OCI-LY3 (cell line): ENCODE results near the gene ARHGAP26.
"Not testable (repeated sequence)": the region's sequence is repeated elsewhere in the genome, so short reads cannot be mapped to it uniquely, and the experiment has no call there.

Source experiments
- H2AFZ ChIP-seq: fragments of 200-600, 300-600 bp; shearing (Covaris generic); 2 replicates; pipeline ENCODE4 v1.6.0; 2014; ENCODE audit warnings: antibody characterized with exemption, low read depth, low read length
- H3K27ac ChIP-seq: fragments of 200-600, 300-600 bp; sonication (generic); 2 replicates; pipeline ENCODE4 v1.5.1; 2014; ENCODE audit warnings: mild to moderate bottlenecking, low read length, moderate library complexity, mixed read lengths
- H3K27me3 ChIP-seq: fragments of 200-600, 300-600 bp; sonication (generic); 2 replicates; pipeline ENCODE4 v1.6.1; 2014; ENCODE audit warnings: low read depth, low read length, mixed read lengths
- H3K36me3 ChIP-seq: fragments of 200-600, 300-600 bp; sonication (generic); replicated peaks from 2 replicates; pipeline ENCODE3; 2014; ENCODE audit warnings: low read depth, low read length, mixed read lengths
- H3K4me1 ChIP-seq: fragments of 300-600, 200-600 bp; sonication (generic); 2 replicates; pipeline ENCODE4 v1.6.1; 2014; ENCODE audit warnings: low read length, mixed read lengths
- H3K4me2 ChIP-seq: fragments of 200-600, 300-600 bp; sonication (generic); 2 replicates; pipeline ENCODE4 v1.6.1; 2014; ENCODE audit warnings: low read length, mixed read lengths
- H3K4me3 ChIP-seq: fragments of 300-600, 200-600 bp; sonication (generic); 2 replicates; pipeline ENCODE4 v1.5.1; 2014; ENCODE audit warnings: antibody characterized with exemption, mild to moderate bottlenecking, low read length, moderate library complexity
- H3K79me2 ChIP-seq: fragments of 300-600, 200-600 bp; shearing (Covaris generic); 2 replicates; pipeline ENCODE4 v1.6.1; 2014; ENCODE audit warnings: mild to moderate bottlenecking, low read length, mixed read lengths
- H3K9ac ChIP-seq: fragments of 300-600, 200-600 bp; shearing (Covaris generic); 2 replicates; pipeline ENCODE4 v1.6.0; 2014; ENCODE audit warnings: mild to moderate bottlenecking, low read length, moderate library complexity
- H3K9me3 ChIP-seq: fragments of 200-600, 300-600 bp; shearing (Covaris generic); 2 replicates; pipeline ENCODE4 v1.6.1; 2014; ENCODE audit warnings: low read length, mixed read lengths; ENCODE audit not compliant: insufficient read depth
- H4K20me1 ChIP-seq: fragments of 200-600, 300-600 bp; sonication (generic); 2 replicates; pipeline ENCODE4 v1.6.1; 2016; ENCODE audit warnings: low read length, mixed read lengths; ENCODE audit not compliant: insufficient read depth
- CTCF ChIP-seq: fragments of 200-600, 300-600 bp; sonication (generic); IDR thresholded peaks from 2 replicates; pipeline ENCODE4 v1.5.1; 2014; ENCODE audit warnings: antibody characterized with exemption, low read length, low read depth
- EZH2phosphoT487 ChIP-seq: fragments of 200-600 bp; shearing (Covaris generic); IDR thresholded peaks from 2 replicates; pipeline ENCODE4 v1.6.1; 2018; ENCODE audit warnings: antibody characterized with exemption, mixed run types, low read depth

Gene ARHGAP26

GRCh38 chr5:143200781-143201398, 430.7 kb downstream of the ARHGAP26 start:
- no peaks in the 10 kb centered on the region for H3K27me3 ChIP-seq

GRCh38 chr5:143201589-143201988, 431.4 kb downstream of the ARHGAP26 start:
- TF ChIP-seq EZH2phosphoT487: no peak
- TF ChIP-seq CTCF: no peak
- Histone ChIP-seq H4K20me1 (no peaks in the 10 kb centered on the region), H3K4me1 (peaks cover 15% of the 10 kb centered on the region), H3K27ac (no peak overlapping the region), H3K79me2 (no peaks in the 10 kb centered on the region), H3K9ac (no peak overlapping the region), H3K27me3 (no peaks in the 10 kb centered on the region), H3K9me3 (no peaks in the 10 kb centered on the region), H3K4me2 (no peak overlapping the region), H3K36me3 (peaks cover 3% of the 10 kb centered on the region), H2AFZ (no peak overlapping the region), H3K4me3 (no peak overlapping the region)

More at GRCh38 chr5:143200781-143201398, 430.7 kb downstream of the ARHGAP26 start:
- no peak overlapping the region for H2AFZ ChIP-seq
- peaks cover 3% of the 10 kb centered on the region for H3K36me3 ChIP-seq
- H3K4me2 ChIP-seq: no peak overlapping the region
- no peak overlapping the region for H3K27ac ChIP-seq
- H3K9ac ChIP-seq: no peak overlapping the region
- TF ChIP-seq EZH2phosphoT487 (no peak), CTCF (no peak)
- peaks cover 8% of the 10 kb centered on the region for H3K4me1 ChIP-seq
- H3K4me3 ChIP-seq: no peak overlapping the region
- H3K79me2 ChIP-seq: no peaks in the 10 kb centered on the region
- H3K9me3 ChIP-seq: no peaks in the 10 kb centered on the region
- no peaks in the 10 kb centered on the region for H4K20me1 ChIP-seq

- H3K79me2 ChIP-seq, H4K20me1 ChIP-seq, H3K9me3 ChIP-seq, H3K9ac ChIP-seq, H2AFZ ChIP-seq, H3K27me3 ChIP-seq, H3K36me3 ChIP-seq, H3K27ac ChIP-seq, H3K4me2 ChIP-seq, H3K4me3 ChIP-seq: not testable (repeated sequence)
- peaks cover 33% of the 10 kb centered on the region for H3K4me1 ChIP-seq
Measured at GRCh38 chr5:143203301-143203956, 433.3 kb downstream of the ARHGAP26 start.

- no peaks in the 10 kb centered on the region for H3K9me3 ChIP-seq
- TF ChIP-seq EZH2phosphoT487: no peak
- TF ChIP-seq CTCF: no peak
- no peak overlapping the region for H2AFZ ChIP-seq
- no peak overlapping the region for H3K4me2 ChIP-seq
- H3K79me2 ChIP-seq: no peaks in the 10 kb centered on the region
- no peaks in the 10 kb centered on the region for H4K20me1 ChIP-seq
- no peaks in the 10 kb centered on the region for H3K36me3 ChIP-seq
- no peaks in the 10 kb centered on the region for H3K27me3 ChIP-seq
- H3K27ac ChIP-seq: no peak overlapping the region
- H3K9ac ChIP-seq: no peak overlapping the region
- H3K4me1 ChIP-seq: peaks cover 42% of the 10 kb centered on the region
- no peak overlapping the region for H3K4me3 ChIP-seq
Measured at GRCh38 chr5:143204474-143205246, 434.5 kb downstream of the ARHGAP26 start.
